CD14-positive monocyte (primary cell): ENCODE measurements around the gene AFF3. TPM values are rescaled to one million over a fixed set of nuclear protein-coding genes. Genes with fewer than 3 reads are reported as not detected.

Source experiments
- DNase-seq, 3 donors: peaks; one replicate each; pipeline ENCODE4 v3.0.0-alpha.2; 2011 to 2022
- H2AFZ ChIP-seq: 2 replicates; pipeline ENCODE4 v1.6.0; 2012; ENCODE audit warnings: mild to moderate bottlenecking, low read depth, low read length, inconsistent platforms; ENCODE audit not compliant: insufficient read depth, poor library complexity, severe bottlenecking
- H3K27ac ChIP-seq, 2 donors: 1 replicate in 1 of 2; 2 replicates in 1 of 2; pipeline ENCODE4 v1.5.1; 2012 to 2013; ENCODE audit warnings: low read length in 2 of 2, control low read depth in 1 of 2, inconsistent platforms in 1 of 2, low read depth in 1 of 2, mild to moderate bottlenecking in 1 of 2
- H3K27me3 ChIP-seq, 2 donors: one replicate each; pipeline versions ENCODE4 v1.6.0 to v1.6.1; 2011 to 2013; ENCODE audit warnings: low read length in 2 of 2; ENCODE audit not compliant: control insufficient read depth in 2 of 2, insufficient read depth in 2 of 2
- H3K36me3 ChIP-seq, 2 donors: replicated peaks in 1 of 2; 1 replicate in 1 of 2; 2 replicates in 1 of 2; pipeline versions ENCODE4 v1.5.1 to v1.6.1; 2012 to 2013; ENCODE audit warnings: low read length in 2 of 2, control low read depth in 1 of 2, inconsistent platforms in 1 of 2, mild to moderate bottlenecking in 1 of 2; ENCODE audit not compliant: insufficient read depth in 2 of 2, control insufficient read depth in 1 of 2
- H3K4me1 ChIP-seq, 2 donors: 1 replicate in 1 of 2; 2 replicates in 1 of 2; pipeline versions ENCODE4 v1.5.1 to v1.6.1; 2012 to 2013; ENCODE audit warnings: low read length in 2 of 2, control low read depth in 1 of 2, inconsistent platforms in 1 of 2, mild to moderate bottlenecking in 1 of 2, moderate library complexity in 1 of 2; ENCODE audit not compliant: insufficient read depth in 2 of 2, control insufficient read depth in 1 of 2
- H3K4me2 ChIP-seq: replicated peaks from 2 replicates; pipeline ENCODE3; 2012; ENCODE audit warnings: low read length, moderate library complexity, mild to moderate bottlenecking; ENCODE audit not compliant: poor library complexity, severe bottlenecking; ENCODE audit errors: extremely low read depth
- H3K4me3 ChIP-seq, 3 experiments: fragments of 200-600 bp in 1 of 3; sonication (generic) in 1 of 3; replicated peaks in 1 of 3; 1 replicate in 2 of 3; 2 replicates in 1 of 3; pipeline ENCODE4 v1.5.1; 2011 to 2013; ENCODE audit warnings: low read length in 3 of 3, mild to moderate bottlenecking in 3 of 3, control low read depth in 2 of 3, low read depth in 2 of 3, inconsistent platforms in 1 of 3, moderate library complexity in 1 of 3
- H3K79me2 ChIP-seq: 2 replicates; pipeline ENCODE4 v1.6.0; 2012; ENCODE audit warnings: mild to moderate bottlenecking, control low read depth, inconsistent platforms, low read length, moderate library complexity; ENCODE audit not compliant: insufficient read depth
- H3K9ac ChIP-seq: 2 replicates; pipeline ENCODE4 v1.6.0; 2017; ENCODE audit warnings: low read length, mild to moderate bottlenecking; ENCODE audit not compliant: insufficient read depth, poor library complexity, severe bottlenecking
- H3K9me3 ChIP-seq, 2 donors: replicated peaks in 1 of 2; 1 replicate in 1 of 2; 2 replicates in 1 of 2; pipeline versions ENCODE4 v1.5.1 to v1.6.1; 2012 to 2013; ENCODE audit warnings: low read length in 2 of 2, control low read depth in 1 of 2; ENCODE audit not compliant: control insufficient read depth in 1 of 2, insufficient read depth in 1 of 2
- H4K20me1 ChIP-seq: 2 replicates; pipeline ENCODE4 v1.6.0; 2012; ENCODE audit warnings: mild to moderate bottlenecking, low read length, control low read depth, moderate library complexity; ENCODE audit not compliant: insufficient read depth
- H3K27ac Mint-ChIP-seq, 7 donors: one replicate each; pipeline ENCODE4 v1.8.0; 2020; ENCODE audit warnings: mild to moderate bottlenecking in 7 of 7, mixed read lengths in 7 of 7, moderate library complexity in 6 of 7, inconsistent platforms in 2 of 7
- H3K27me3 Mint-ChIP-seq, 3 donors: one replicate each; pipeline ENCODE4 v1.8.0; 2021 to 2022; ENCODE audit warnings: low read depth in 3 of 3, mild to moderate bottlenecking in 3 of 3, mixed read lengths in 3 of 3, moderate library complexity in 3 of 3, inconsistent platforms in 1 of 3
- H3K36me3 Mint-ChIP-seq, 2 donors: one replicate each; pipeline ENCODE4 v1.8.0; 2020; ENCODE audit warnings: mixed read lengths in 2 of 2, inconsistent platforms in 1 of 2, mild to moderate bottlenecking in 1 of 2
- H3K4me1 Mint-ChIP-seq: one replicate; pipeline ENCODE4 v1.8.0; 2020; ENCODE audit warnings: mild to moderate bottlenecking, mixed read lengths
- H3K4me3 Mint-ChIP-seq, 2 donors: one replicate each; pipeline ENCODE4 v1.8.0; 2020; ENCODE audit warnings: mild to moderate bottlenecking in 2 of 2, mixed read lengths in 2 of 2, moderate library complexity in 1 of 2
- H3K9me3 Mint-ChIP-seq, 7 donors: one replicate each; pipeline ENCODE4 v1.8.0; 2020 to 2022; ENCODE audit warnings: mixed read lengths in 7 of 7, mild to moderate bottlenecking in 6 of 7, moderate library complexity in 6 of 7, inconsistent platforms in 2 of 7
- WGBS: methylation state at CpG from one replicate; pipeline ENCODE4 v1.1.5; 2013; ENCODE audit warnings: missing lambda C conversion rate; ENCODE audit not compliant: insufficient coverage; 5-methylcytosine and 5-hydroxymethylcytosine counted together
- intact Hi-C, 2 donors: fragments of 100-400 bp; cut with micrococcal nuclease; formaldehyde crosslinking; loops; one replicate each; pipeline versions ENCODE4 v1.15.0 to v1.15.1; 2023
- polyA plus RNA-seq, 3 donors: library from polyadenylated mRNA; depleted of rRNA in 1 of 3; unstranded in 2 of 3; stranded (reverse) in 1 of 3; fragments of 300-500 nt in 2 of 3; fragments of >200 nt in 1 of 3; fragmentation: Illumina TruSeq in 2 of 3; gene quantifications; 1 replicate in 2 of 3; 2 replicates in 1 of 3; pipeline ENCODE4 v1.2.3, GENCODE V29; 2012 to 2021
- TF ChIP-seq, protein P1 (sequence below): fragments of 200-600 bp; IDR thresholded peaks from one replicate; pipeline ENCODE4 v1.8.0; 2022; ENCODE audit warnings: antibody characterized with exemption, mild to moderate bottlenecking

AFF3 gene
- polyA plus RNA-seq, 3 donors = 0.17 to 4.1 (median 0.49) TPM

DNA sequence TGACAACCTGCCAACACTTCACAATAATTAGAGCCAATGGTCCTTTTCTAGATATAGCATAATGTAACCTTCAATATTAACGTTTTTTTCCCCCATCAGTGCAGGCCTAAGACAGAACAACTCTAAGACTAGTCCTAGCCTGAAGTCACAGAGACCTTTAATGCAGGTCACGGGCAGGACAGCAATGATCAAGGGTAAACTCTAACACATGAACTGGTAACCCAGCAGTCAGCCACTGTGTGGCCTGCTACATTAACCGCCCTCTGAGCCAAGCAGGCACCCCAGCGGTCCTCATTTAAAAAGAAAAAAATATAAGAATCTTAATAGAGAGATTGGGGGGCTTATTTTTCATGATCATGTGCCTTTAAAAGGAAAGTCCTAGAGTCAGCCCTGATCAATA, 290.6 kb downstream of the AFF3 start:
- Histone ChIP-seq H3K4me3 (no peak overlapping the region), H3K4me2 (no peak overlapping the region), H3K9me3 (no peaks in the 10 kb centered on the region), H4K20me1 (no peaks in the 10 kb centered on the region), H3K27ac (no peak overlapping the region), H3K36me3 (no peaks in the 10 kb centered on the region), H3K79me2 (no peaks in the 10 kb centered on the region), H3K4me1 (no peaks in the 10 kb centered on the region), H2AFZ (no peak overlapping the region), H3K27me3 (no peaks in the 10 kb centered on the region), H3K9ac (no peak overlapping the region)
- Mint-ChIP-seq H3K4me3 (no peak overlapping the region), H3K27ac (no peak overlapping the region), H3K4me1 (peaks cover 2% of the 10 kb centered on the region), H3K36me3 (peaks cover 2 to 3% of the 10 kb centered on the region in 2 donors), H3K9me3 (no peaks in the 10 kb centered on the region), H3K27me3 (peaks cover 0 to 2% (median 2%) of the 10 kb centered on the region in 3 donors)
- TF ChIP-seq, protein P1, sequence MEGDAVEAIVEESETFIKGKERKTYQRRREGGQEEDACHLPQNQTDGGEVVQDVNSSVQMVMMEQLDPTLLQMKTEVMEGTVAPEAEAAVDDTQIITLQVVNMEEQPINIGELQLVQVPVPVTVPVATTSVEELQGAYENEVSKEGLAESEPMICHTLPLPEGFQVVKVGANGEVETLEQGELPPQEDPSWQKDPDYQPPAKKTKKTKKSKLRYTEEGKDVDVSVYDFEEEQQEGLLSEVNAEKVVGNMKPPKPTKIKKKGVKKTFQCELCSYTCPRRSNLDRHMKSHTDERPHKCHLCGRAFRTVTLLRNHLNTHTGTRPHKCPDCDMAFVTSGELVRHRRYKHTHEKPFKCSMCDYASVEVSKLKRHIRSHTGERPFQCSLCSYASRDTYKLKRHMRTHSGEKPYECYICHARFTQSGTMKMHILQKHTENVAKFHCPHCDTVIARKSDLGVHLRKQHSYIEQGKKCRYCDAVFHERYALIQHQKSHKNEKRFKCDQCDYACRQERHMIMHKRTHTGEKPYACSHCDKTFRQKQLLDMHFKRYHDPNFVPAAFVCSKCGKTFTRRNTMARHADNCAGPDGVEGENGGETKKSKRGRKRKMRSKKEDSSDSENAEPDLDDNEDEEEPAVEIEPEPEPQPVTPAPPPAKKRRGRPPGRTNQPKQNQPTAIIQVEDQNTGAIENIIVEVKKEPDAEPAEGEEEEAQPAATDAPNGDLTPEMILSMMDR = no peak
- intact Hi-C loops = no loop called here
- 100% methylated on average over 1 of the region's 4 CpGs for WGBS
- DNase-seq = no peak

DNA sequence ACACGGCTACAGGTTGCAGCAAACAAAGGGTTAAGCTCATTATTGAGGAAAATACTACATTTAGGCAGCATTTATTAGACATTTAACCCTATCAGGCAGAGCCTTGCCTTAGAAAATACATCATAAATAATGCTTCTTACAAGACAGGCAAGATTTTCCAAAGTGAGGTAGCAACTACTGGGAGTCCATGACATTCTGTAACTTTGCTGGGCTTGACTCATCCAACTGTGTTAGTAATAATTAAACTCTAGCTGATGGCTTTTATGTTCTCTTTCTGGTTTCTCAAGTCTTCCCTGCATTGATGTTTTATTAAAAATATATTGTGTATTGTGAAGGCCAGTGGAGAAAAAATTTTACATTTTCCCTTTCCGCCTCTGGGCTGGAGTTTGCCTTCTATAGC, 291.3 kb downstream of the AFF3 start:
- no peak for DNase-seq
- H3K4me3 Mint-ChIP-seq = no peak overlapping the region
- TF ChIP-seq, protein P1 = no peak

More for the DNA sequence above, 291.3 kb downstream of the AFF3 start:
- no peaks in the 10 kb centered on the region for H3K36me3 ChIP-seq
- H3K9me3 ChIP-seq = no peaks in the 10 kb centered on the region
- whole genome bisulfite sequencing = no CpG with 5 or more reads among the region's 2 CpGs
- H3K79me2 ChIP-seq = no peaks in the 10 kb centered on the region
- intact Hi-C loops = no loop called here
- H3K4me2 ChIP-seq = no peak overlapping the region
- H2AFZ ChIP-seq = no peak overlapping the region
- no peak overlapping the region for H3K27ac ChIP-seq
- Mint-ChIP-seq H3K4me1 (peaks cover 2% of the 10 kb centered on the region), H3K27me3 (peaks cover 0 to 2% (median 0%) of the 10 kb centered on the region in 3 donors), H3K27ac (no peak overlapping the region), H3K36me3 (peaks cover 2 to 3% of the 10 kb centered on the region in 2 donors), H3K9me3 (no peaks in the 10 kb centered on the region)
- H4K20me1 ChIP-seq = no peaks in the 10 kb centered on the region
- H3K27me3 ChIP-seq = no peaks in the 10 kb centered on the region
- no peak overlapping the region for H3K4me3 ChIP-seq
- no peaks in the 10 kb centered on the region for H3K4me1 ChIP-seq
- no peak overlapping the region for H3K9ac ChIP-seq
